PC-9 (cell line): Measurements from ENCODE around the gene FA2H.

Experiments
- CTCF ChIP-seq: fragments of 200-600 bp; sonication (generic); conservative IDR thresholded peaks from 2 replicates; pipeline ENCODE4 v1.6.1; 2017; ENCODE audit warnings: mixed run types, antibody characterized with exemption, mild to moderate bottlenecking, moderate library complexity
- EZH2 ChIP-seq: fragments of 200-600 bp; sonication (generic); IDR thresholded peaks from 2 replicates; pipeline ENCODE4 v1.8.0; 2017; ENCODE audit warnings: antibody characterized with exemption, low read depth

DNA sequence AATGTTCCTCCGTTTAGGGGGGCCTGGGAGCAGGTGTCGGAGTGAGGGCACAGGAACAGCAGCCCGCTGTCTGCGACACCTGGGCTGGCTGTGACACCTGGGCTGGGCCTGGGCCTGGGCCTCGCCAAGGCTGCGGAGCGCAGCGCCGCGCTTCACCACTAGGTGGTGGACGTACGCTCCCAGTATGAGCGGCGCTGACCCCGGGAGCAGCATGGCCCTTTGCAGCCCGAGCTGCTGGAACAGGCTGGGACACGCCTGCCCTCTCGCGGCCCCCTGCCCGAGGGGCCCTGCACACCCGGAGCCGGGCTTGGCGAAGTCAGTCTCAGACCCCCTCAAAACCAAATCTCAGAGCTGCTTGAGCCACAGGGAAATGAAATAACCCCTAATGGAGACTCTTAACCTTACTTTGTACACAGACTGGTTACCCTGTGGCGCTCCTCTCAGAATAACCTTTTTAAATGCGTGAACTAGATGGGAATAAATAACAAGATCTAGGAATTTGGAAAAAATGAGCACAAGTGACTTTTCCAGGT, 38.6 kb upstream of the FA2H start:
- peak; percentile 93 for TF ChIP-seq CTCF
- no peak for TF ChIP-seq EZH2
